ENCODE data around the gene DNM1.
A peak's percentile ranks its signal among the peaks of the same experiment; 100 is the strongest.

Gene DNM1

DNA sequence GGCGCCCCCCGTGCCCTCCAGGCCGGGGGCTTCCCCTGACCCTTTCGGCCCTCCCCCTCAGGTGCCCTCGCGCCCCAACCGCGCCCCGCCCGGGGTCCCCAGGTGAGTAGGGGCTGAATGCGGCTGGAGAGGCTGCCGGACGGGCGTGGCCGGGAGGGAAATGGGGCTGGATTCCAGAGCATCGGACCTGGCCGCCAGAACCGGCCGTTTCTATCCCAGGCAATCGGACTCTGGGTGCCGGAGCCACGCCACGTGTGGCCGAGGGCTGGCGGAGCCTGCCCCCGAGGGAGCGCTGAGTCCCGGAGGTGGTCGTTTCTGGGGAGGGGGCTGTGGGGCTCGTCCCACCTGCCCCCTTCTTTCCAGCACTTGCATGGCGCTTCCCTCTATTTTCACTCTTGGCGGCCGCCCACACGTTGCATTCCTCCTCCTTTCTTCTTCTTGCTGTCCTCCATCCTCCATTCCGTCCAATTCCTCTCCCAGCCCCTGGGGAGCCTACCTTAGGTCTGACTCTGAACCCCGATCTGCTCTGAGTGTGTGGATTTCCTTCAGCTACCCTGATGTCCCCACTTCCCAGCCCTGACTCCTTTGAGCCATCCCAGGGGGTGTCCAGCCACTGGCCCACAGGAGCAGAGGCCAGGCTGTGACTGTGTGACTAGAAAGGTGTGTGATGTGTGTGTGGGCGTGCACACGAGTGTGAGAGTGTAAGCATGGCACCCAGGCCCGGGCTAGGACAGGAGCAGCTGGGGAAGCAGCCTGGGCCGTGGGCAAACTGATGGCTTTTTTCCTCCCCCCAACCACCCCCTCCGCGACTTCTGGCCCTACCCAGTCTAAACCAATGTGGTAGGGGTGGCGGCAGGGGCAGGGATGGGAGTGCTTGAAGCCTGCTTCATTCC lies 47.9 kb downstream of the DNM1 start:
- TF ChIP-seq CTCF (IDR thresholded peaks at IDR 0.05; ENCODE audit: borderline replicate concordance, insufficient read depth, low read depth, low read length): no peak
- H3K4me3 ChIP-seq (ENCODE audit: low read depth, low read length): peak overlapping the region; percentile 37

DNA sequence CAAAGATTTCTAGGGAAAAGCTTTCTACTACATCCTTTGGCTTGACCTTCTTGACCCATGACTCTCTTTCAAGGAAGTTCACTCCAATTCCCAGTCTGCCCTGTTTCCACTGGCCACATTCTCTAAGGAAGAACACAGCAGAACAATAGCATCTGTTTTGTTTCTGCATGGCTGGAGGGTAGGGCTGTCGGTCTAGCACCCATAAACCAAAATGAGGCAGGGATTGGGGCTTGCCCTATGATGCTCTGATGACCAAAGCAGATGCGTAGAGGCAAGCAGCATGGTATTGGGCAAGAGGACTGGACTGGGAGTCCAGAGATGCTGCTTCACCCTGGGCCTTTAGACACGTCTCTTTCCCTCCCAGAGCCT lies 48.5 kb downstream of the DNM1 start:
- no peak for TF ChIP-seq CTCF (IDR thresholded peaks at IDR 0.05; ENCODE audit: borderline replicate concordance, insufficient read depth, low read depth, low read length)
- H3K4me3 ChIP-seq (ENCODE audit: low read depth, low read length): no peak overlapping the region

GRCh38 chr9:128252317-128253139 lies 49.3 kb downstream of the DNM1 start:
- no peak for TF ChIP-seq CTCF (IDR thresholded peaks at IDR 0.05; ENCODE audit: borderline replicate concordance, insufficient read depth, low read depth, low read length)
- H3K4me3 ChIP-seq (ENCODE audit: low read depth, low read length): no peak overlapping the region

GRCh38 chr9:128253140-128253990 lies 50.2 kb downstream of the DNM1 start:
- TF ChIP-seq CTCF (IDR thresholded peaks at IDR 0.05; ENCODE audit: borderline replicate concordance, insufficient read depth, low read depth, low read length): no peak
- no peak overlapping the region for H3K4me3 ChIP-seq (ENCODE audit: low read depth, low read length)

GRCh38 chr9:128253991-128254346 lies 50.8 kb downstream of the DNM1 start:
- H3K4me3 ChIP-seq (ENCODE audit: low read depth, low read length): no peak overlapping the region
- TF ChIP-seq CTCF (IDR thresholded peaks at IDR 0.05; ENCODE audit: borderline replicate concordance, insufficient read depth, low read depth, low read length): no peak

DNA sequence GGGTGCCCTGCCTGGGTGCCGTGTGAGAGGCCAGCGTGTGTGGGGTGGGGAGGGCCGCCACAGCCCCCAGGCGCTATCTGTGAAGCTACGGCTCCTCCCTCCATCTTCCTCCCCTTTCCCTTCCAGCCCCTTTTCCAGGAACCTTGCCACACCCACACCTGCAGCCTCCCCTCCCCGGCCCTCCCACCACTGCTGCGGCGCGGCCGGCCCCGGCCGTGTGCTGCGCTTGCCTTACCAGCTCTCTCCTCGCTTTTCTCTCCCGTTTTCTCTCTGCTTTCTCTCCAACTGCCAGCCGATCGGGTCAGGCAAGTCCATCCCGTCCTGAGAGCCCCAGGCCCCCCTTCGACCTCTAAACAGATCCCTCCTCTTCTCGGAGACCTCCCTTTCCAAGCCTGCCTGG lies 51.2 kb downstream of the DNM1 start:
- no peak overlapping the region for H3K4me3 ChIP-seq (ENCODE audit: low read depth, low read length)
- no peak for TF ChIP-seq CTCF (IDR thresholded peaks at IDR 0.05; ENCODE audit: borderline replicate concordance, insufficient read depth, low read depth, low read length)
